Thoracic aorta (tissue), 2 donors: ENCODE data around the gene PHACTR1. TPM values are rescaled to one million over a fixed set of nuclear protein-coding genes. Genes with fewer than 3 reads are reported as not detected.
A peak's percentile ranks its signal among the peaks of the same experiment; 100 is the strongest.

Experiments used
- ATAC-seq: fragments of 150-250 bp; one replicate; pipeline ENCODE4 v1.8.0; 2017; ENCODE audit warnings: low read depth; ENCODE audit not compliant: insufficient number of reproducible peaks, low FRiP score
- DNase-seq: peaks from one replicate; pipeline ENCODE4 v3.0.0-alpha.2; 2020; ENCODE audit warnings: low spot score
- H3K27ac ChIP-seq, 2 donors: fragments of 200-600 bp; sonication (generic); 1 replicate in 1 of 2; 2 replicates in 1 of 2; pipeline ENCODE4 v1.5.1; 2016; ENCODE audit warnings: mild to moderate bottlenecking in 2 of 2, moderate library complexity in 2 of 2
- H3K27me3 ChIP-seq: fragments of 200-600 bp; sonication (generic); replicated peaks from 2 replicates; pipeline ENCODE4 v1.6.0; 2016; ENCODE audit warnings: mild to moderate bottlenecking; ENCODE audit not compliant: insufficient read depth
- H3K36me3 ChIP-seq: fragments of 200-600 bp; sonication (generic); one replicate; pipeline ENCODE4 v1.5.1; 2016
- H3K4me1 ChIP-seq, 2 donors: fragments of 200-600 bp; sonication (generic); 1 replicate in 1 of 2; 2 replicates in 1 of 2; pipeline versions ENCODE4 v1.5.1 to v1.6.0; 2016; ENCODE audit warnings: low read depth in 2 of 2, mild to moderate bottlenecking in 1 of 2; ENCODE audit not compliant: control insufficient read depth in 1 of 2
- H3K4me3 ChIP-seq: fragments of 200-600 bp; sonication (generic); 2 replicates; pipeline ENCODE4 v1.5.1; 2016; ENCODE audit warnings: mild to moderate bottlenecking
- H3K9me3 ChIP-seq: fragments of 200-600 bp; sonication (generic); 2 replicates; pipeline ENCODE4 v1.5.1; 2016
- CTCF ChIP-seq: fragments of 200-600 bp; sonication (generic); IDR thresholded peaks from one replicate; pipeline ENCODE4 v1.5.1; 2019; ENCODE audit warnings: antibody characterized with exemption
- total RNA-seq, 2 donors: library from RNA; depleted of rRNA; stranded (reverse); fragments of >200 nt; gene quantifications; one replicate each; pipeline versions ENCODE4 v1.1.0 to v1.2.3, GENCODE V29; 2016

Gene PHACTR1
- total RNA-seq, 2 donors from 2014 or later: 42.9 to 69.1 TPM

DNA sequence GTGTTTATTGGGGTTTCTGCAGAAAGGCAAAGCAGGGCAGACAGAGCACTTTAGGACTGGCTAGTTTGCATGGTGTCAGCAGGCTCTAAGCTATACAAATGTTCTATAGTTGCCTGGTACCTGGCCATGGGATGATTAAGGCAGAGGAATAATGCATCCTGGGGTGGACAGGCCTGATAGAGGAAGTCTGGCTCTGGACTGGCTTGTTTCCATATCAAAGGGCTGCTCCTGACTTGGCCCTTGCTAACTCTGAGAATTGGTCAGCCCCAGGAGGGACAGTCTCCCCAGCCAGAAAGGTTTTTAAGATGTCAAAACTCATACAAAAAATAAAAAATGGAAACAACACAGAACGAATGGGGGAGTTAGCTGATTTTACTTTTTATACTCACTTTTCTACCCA lies 474.9 kb downstream of the PHACTR1 start:
- H3K4me1 ChIP-seq: peaks cover 3 to 25% of the 10 kb centered on the region in 2 donors
- no peak for DNase-seq
- ATAC-seq: no peak

DNA sequence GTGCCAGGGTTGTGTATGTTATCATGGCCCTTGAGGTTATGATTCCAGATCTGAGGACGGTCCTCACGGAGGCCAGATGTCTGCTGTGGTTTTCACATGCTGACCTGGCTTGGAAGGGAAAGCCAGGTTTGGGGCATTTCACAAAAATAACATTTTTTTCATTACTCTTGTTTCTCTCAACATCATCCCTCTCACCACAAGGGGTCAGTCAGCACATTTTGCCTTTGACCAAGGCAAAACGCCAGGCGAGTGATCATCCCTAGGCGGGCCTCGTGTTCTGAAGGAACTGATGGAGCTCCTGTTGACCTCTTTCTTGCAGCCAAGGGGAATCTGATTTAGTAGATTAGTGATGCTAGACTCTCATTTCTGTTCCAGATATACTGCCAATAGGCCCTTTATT lies 478.3 kb downstream of the PHACTR1 start:
- Histone ChIP-seq H3K4me1 (peaks cover 3 to 25% of the 10 kb centered on the region in 2 donors), H3K27ac (peak overlapping the region in 1 of 2 donors; percentile 37), H3K9me3 (no peaks in the 10 kb centered on the region), H3K4me3 (no peak overlapping the region), H3K36me3 (no peaks in the 10 kb centered on the region), H3K27me3 (no peaks in the 10 kb centered on the region)
- DNase-seq (no peak), ATAC-seq (no peak)
- peak; percentile 38 for TF ChIP-seq CTCF

More for the DNA sequence above, 474.9 kb downstream of the PHACTR1 start:
- Histone ChIP-seq H3K27ac (no peak overlapping the region), H3K9me3 (no peaks in the 10 kb centered on the region), H3K36me3 (peaks cover under 1% of the 10 kb centered on the region), H3K4me3 (no peak overlapping the region), H3K27me3 (no peaks in the 10 kb centered on the region)
- TF ChIP-seq CTCF: no peak

DNA sequence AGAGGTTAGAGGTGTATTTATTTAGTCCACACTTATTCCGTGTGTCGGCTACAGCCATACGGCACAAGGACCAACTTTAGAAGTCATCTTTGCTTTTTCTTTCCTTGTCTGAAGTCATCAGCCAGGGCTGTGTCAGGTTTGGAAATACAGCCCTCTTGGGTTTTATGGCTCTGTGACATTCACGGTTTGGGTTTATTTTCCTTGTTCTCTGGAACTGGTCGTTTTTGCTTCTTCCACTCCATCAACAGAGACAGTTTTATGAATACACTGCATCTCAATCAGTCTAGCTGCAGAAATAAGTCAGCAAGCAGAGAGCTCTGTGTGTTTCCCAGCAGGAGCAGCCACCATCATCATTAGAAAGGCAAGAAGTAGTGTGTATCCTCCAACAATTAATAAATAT lies 479.2 kb downstream of the PHACTR1 start:
- Histone ChIP-seq H3K27me3 (no peaks in the 10 kb centered on the region), H3K4me1 (peaks cover 3 to 25% of the 10 kb centered on the region in 2 donors), H3K4me3 (no peak overlapping the region), H3K9me3 (no peaks in the 10 kb centered on the region), H3K27ac (no peak overlapping the region), H3K36me3 (no peaks in the 10 kb centered on the region)
- ATAC-seq: no peak
- no peak for DNase-seq
- no peak for TF ChIP-seq CTCF

- no peak overlapping the region for H3K4me3 ChIP-seq
- ATAC-seq (no peak), DNase-seq (no peak)
- H3K4me1 ChIP-seq: peaks cover 0 to 7% of the 10 kb centered on the region in 2 donors
- H3K27ac ChIP-seq: no peak overlapping the region
- H3K9me3 ChIP-seq: no peaks in the 10 kb centered on the region
- H3K27me3 ChIP-seq: no peaks in the 10 kb centered on the region
- TF ChIP-seq CTCF: no peak
- H3K36me3 ChIP-seq: peaks cover 9% of the 10 kb centered on the region
Observed at GRCh38 chr6:13198168-13198567, 481.6 kb downstream of the PHACTR1 start.

DNA sequence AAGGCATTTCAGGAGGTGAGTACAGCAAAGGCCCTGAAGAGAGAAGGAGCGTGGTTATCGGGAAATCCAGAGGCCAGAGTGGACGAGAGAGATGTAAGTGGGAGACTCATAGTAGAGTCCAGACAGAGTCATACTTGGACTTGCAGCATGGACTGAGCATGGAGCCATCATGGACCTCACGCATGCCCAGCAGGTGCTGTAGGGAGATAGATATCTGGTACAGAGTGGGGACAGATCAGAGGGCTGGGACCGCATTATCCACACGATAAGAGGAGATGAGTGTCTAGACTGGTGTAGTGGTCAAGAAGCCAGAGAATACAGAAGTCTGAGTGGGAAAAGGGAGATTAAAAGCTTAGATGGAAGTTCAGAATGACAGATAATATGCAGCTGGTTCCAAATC lies 484.8 kb downstream of the PHACTR1 start:
- no peak for TF ChIP-seq CTCF
- Histone ChIP-seq H3K9me3 (no peaks in the 10 kb centered on the region), H3K27ac (no peak overlapping the region), H3K4me3 (no peak overlapping the region), H3K36me3 (peaks cover 21% of the 10 kb centered on the region), H3K27me3 (no peaks in the 10 kb centered on the region), H3K4me1 (peaks cover 0 to 4% of the 10 kb centered on the region in 2 donors)
- ATAC-seq (no peak), DNase-seq (no peak)
